Measurements from ENCODE around the gene DMRT2. TPM values are rescaled to one million over a fixed set of nuclear protein-coding genes. Genes with fewer than 3 reads are reported as not detected.

DMRT2 gene
- total RNA-seq, 2 experiments from 2014 or later: not detected

- Mint-ChIP-seq H3K4me3 (no peak overlapping the region), H3K36me3 (ENCODE audit: low read depth) (no peaks in the 10 kb centered on the region), H3K27ac (no peak overlapping the region), H3K9me3 (no peaks in the 10 kb centered on the region), H3K4me1 (ENCODE audit: low read depth) (no peaks in the 10 kb centered on the region), H3K27me3 (peaks cover 18% of the 10 kb centered on the region)
- ChIA-PET POLR2A (no interaction called here), CTCF (no interaction called here)
- no peak for TF ChIP-seq CTCF (IDR thresholded peaks at IDR 0.05)
- intact Hi-C loops (cut with micrococcal nuclease): no loop called here
- no peak for ATAC-seq
- DNase-seq: no peak
Measured at GRCh38 chr9:1077616-1078015, 27.5 kb downstream of the DMRT2 start.

GRCh38 chr9:1083325-1083913, 33.3 kb downstream of the DMRT2 start:
- H3K4me1 Mint-ChIP-seq (ENCODE audit: low read depth): no peaks in the 10 kb centered on the region
- no peaks in the 10 kb centered on the region for H3K36me3 Mint-ChIP-seq (ENCODE audit: low read depth)
- no peak for TF ChIP-seq CTCF (IDR thresholded peaks at IDR 0.05)
- peaks cover 21% of the 10 kb centered on the region for H3K27me3 Mint-ChIP-seq
- no peaks in the 10 kb centered on the region for H3K9me3 Mint-ChIP-seq
- ChIA-PET POLR2A (no interaction called here), CTCF (no interaction called here)
- no peak for ATAC-seq
- DNase-seq: no peak
- intact Hi-C loops (cut with micrococcal nuclease): no loop called here
- no peak overlapping the region for H3K27ac Mint-ChIP-seq
- no peak overlapping the region for H3K4me3 Mint-ChIP-seq

- TF ChIP-seq CTCF (IDR thresholded peaks at IDR 0.05): no peak
- no peak overlapping the region for H3K27ac Mint-ChIP-seq
- peaks cover 21% of the 10 kb centered on the region for H3K27me3 Mint-ChIP-seq
- intact Hi-C loops (cut with micrococcal nuclease): no loop called here
- H3K36me3 Mint-ChIP-seq (ENCODE audit: low read depth): no peaks in the 10 kb centered on the region
- POLR2A ChIA-PET: no interaction called here
- no peak for DNase-seq
- H3K4me1 Mint-ChIP-seq (ENCODE audit: low read depth): no peaks in the 10 kb centered on the region
- no peak overlapping the region for H3K4me3 Mint-ChIP-seq
- CTCF ChIA-PET: no interaction called here
- ATAC-seq: no peak
- no peaks in the 10 kb centered on the region for H3K9me3 Mint-ChIP-seq
Measured at GRCh38 chr9:1085086-1085485, 34.9 kb downstream of the DMRT2 start.

- DNase-seq (no peak), ATAC-seq (no peak)
- intact Hi-C loops (cut with micrococcal nuclease): no loop called here
- no peak for TF ChIP-seq CTCF (IDR thresholded peaks at IDR 0.05)
- Mint-ChIP-seq H3K9me3 (no peaks in the 10 kb centered on the region), H3K4me3 (no peak overlapping the region), H3K27me3 (peaks cover 24% of the 10 kb centered on the region), H3K27ac (no peak overlapping the region), H3K36me3 (ENCODE audit: low read depth) (no peaks in the 10 kb centered on the region), H3K4me1 (ENCODE audit: low read depth) (no peaks in the 10 kb centered on the region)
- ChIA-PET POLR2A (no interaction called here), CTCF (no interaction called here)
Measured at GRCh38 chr9:1086517-1086916, 36.4 kb downstream of the DMRT2 start.

GRCh38 chr9:1087120-1087881, 37.1 kb downstream of the DMRT2 start:
- Mint-ChIP-seq H3K4me3 (no peak overlapping the region), H3K4me1 (ENCODE audit: low read depth) (no peaks in the 10 kb centered on the region), H3K36me3 (ENCODE audit: low read depth) (no peaks in the 10 kb centered on the region), H3K9me3 (no peaks in the 10 kb centered on the region), H3K27ac (no peak overlapping the region), H3K27me3 (peaks cover 22% of the 10 kb centered on the region)
- DNase-seq (no peak), ATAC-seq (no peak)
- intact Hi-C loops (cut with micrococcal nuclease): no loop called here
- ChIA-PET POLR2A (no interaction called here), CTCF (no interaction called here)
- no peak for TF ChIP-seq CTCF (IDR thresholded peaks at IDR 0.05)
